Central memory CD4-positive, alpha-beta T cell (primary cell): ENCODE measurements around the gene DKC1.

Experiments
- DNase-seq: peaks from one replicate; pipeline ENCODE4 v3.0.0; 2022
- total RNA-seq, 3 experiments: gene quantifications; one replicate each; lab custom pipeline; 2026; lab: John Stamatoyannopoulos, UW

The DKC1 gene
- total RNA-seq, result 63.5 to 348 (median 83.0) reads per million in 3 experiments

GRCh38 chrX:154762537-154763296 is at the start of gene DKC1:
Gene DKC1 (plus strand): TSS chrX:154762864. CDS start chrX:154762966, 102 bp downstream.
- DNase-seq, result peak; percentile 94

GRCh38 chrX:154714925-154715324 is 47.7 kb upstream of the DKC1 start:
- DNase-seq, result peak; percentile 51

- DNase-seq, result no peak
These were observed 46.8 kb upstream of the DKC1 start for GRCh38 chrX:154715825-154716224.

- DNase-seq, result peak; percentile 37
These were observed 44.8 kb upstream of the DKC1 start for GRCh38 chrX:154717824-154718223.

GRCh38 chrX:154718616-154719015 is 44.0 kb upstream of the DKC1 start:
- DNase-seq, result no peak

- DNase-seq, result peak; percentile 60
These were observed 43.5 kb upstream of the DKC1 start for GRCh38 chrX:154719132-154719675.

GRCh38 chrX:154720067-154720466 is 42.6 kb upstream of the DKC1 start:
- no peak for DNase-seq

- no peak for DNase-seq
These were observed 41.5 kb upstream of the DKC1 start for GRCh38 chrX:154721155-154721554.

GRCh38 chrX:154724993-154725756 is 37.5 kb upstream of the DKC1 start:
- DNase-seq, result no peak

GRCh38 chrX:154727418-154727817 is 35.2 kb upstream of the DKC1 start:
- DNase-seq, result no peak

GRCh38 chrX:154727871-154728270 is 34.8 kb upstream of the DKC1 start:
- no peak for DNase-seq

GRCh38 chrX:154728431-154729190 is 34.1 kb upstream of the DKC1 start:
- no peak for DNase-seq

- no peak for DNase-seq
These were observed 33.2 kb upstream of the DKC1 start for GRCh38 chrX:154729439-154729838.

GRCh38 chrX:154730253-154730891 is 32.3 kb upstream of the DKC1 start:
- DNase-seq, result no peak

GRCh38 chrX:154731184-154731583 is 31.5 kb upstream of the DKC1 start:
- DNase-seq, result no peak

- peak; percentile 24 for DNase-seq
These were observed 30.8 kb upstream of the DKC1 start for GRCh38 chrX:154731881-154732280.

GRCh38 chrX:154732421-154733065 is 30.1 kb upstream of the DKC1 start:
- DNase-seq, result no peak

GRCh38 chrX:154733066-154733425 is 29.6 kb upstream of the DKC1 start:
- DNase-seq, result no peak

GRCh38 chrX:154734061-154734781 is 28.4 kb upstream of the DKC1 start:
- peak; percentile 35 for DNase-seq

GRCh38 chrX:154735695-154736393 is 26.8 kb upstream of the DKC1 start:
- no peak for DNase-seq

GRCh38 chrX:154737136-154737535 is 25.5 kb upstream of the DKC1 start:
- DNase-seq, result no peak
